Central memory CD8-positive, alpha-beta T cell (primary cell): ENCODE results near the gene DTWD2.
"Not testable (repeated sequence)": the region's sequence is repeated elsewhere in the genome, so short reads cannot be mapped to it uniquely, and the experiment has no call there.

Experiments
- ATAC-seq: fragments of 150-1000 bp; cut with Tn5 transposase; replicated peaks from 2 replicates; pipeline ENCODE4 v1.10.0; 2022; ENCODE audit warnings: mild to moderate bottlenecking, moderate FRiP score, moderate number of reproducible peaks; ENCODE audit not compliant: poor library complexity, severe bottlenecking; ENCODE audit errors: extremely low read depth
- DNase-seq, 2 donors: peaks; one replicate each; pipeline ENCODE4 v3.0.0; 2021; ENCODE audit warnings: low spot score in 2 of 2
- H3K27ac Mint-ChIP-seq: one replicate; pipeline ENCODE4 v1.8.0; 2022; ENCODE audit warnings: low read depth, mild to moderate bottlenecking, moderate library complexity, mixed read lengths
- H3K27me3 Mint-ChIP-seq: one replicate; pipeline ENCODE4 v1.8.0; 2022; ENCODE audit warnings: mixed read lengths
- H3K36me3 Mint-ChIP-seq: one replicate; pipeline ENCODE4 v1.8.0; 2022; ENCODE audit warnings: mild to moderate bottlenecking, moderate library complexity, mixed read lengths; ENCODE audit not compliant: insufficient read depth
- H3K4me1 Mint-ChIP-seq: one replicate; pipeline ENCODE4 v1.8.0; 2022; ENCODE audit warnings: mixed read lengths
- H3K4me3 Mint-ChIP-seq: one replicate; pipeline ENCODE4 v1.8.0; 2022; ENCODE audit warnings: mild to moderate bottlenecking, moderate library complexity, mixed read lengths
- H3K9me3 Mint-ChIP-seq: one replicate; pipeline ENCODE4 v1.8.0; 2022; ENCODE audit warnings: mixed read lengths

Gene DTWD2

DNA sequence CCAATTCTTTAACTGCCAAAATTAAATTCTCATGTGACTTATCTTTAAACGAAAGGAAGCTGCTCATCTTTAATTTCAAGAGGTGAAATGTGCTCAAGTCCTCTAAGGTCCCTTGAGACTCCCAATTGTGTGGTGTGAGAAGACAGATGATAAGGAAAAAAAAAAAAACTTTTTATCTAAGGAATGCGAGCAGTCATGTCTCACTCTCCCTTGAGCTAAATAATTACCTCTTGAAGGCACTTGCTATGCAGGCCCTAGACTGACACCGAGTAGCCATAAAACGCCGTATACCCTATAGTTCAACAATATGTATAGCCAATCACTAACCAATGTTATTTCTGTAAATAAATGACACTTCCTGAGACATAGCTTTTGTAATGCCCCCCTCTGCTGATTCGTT is 1.5 kb upstream of the DTWD2 start:
- Mint-ChIP-seq H3K4me3 (no peak overlapping the region), H3K4me1 (peaks cover 17% of the 10 kb centered on the region), H3K36me3 (peaks cover 8% of the 10 kb centered on the region), H3K27ac (no peak overlapping the region), H3K9me3 (no peaks in the 10 kb centered on the region), H3K27me3 (no peaks in the 10 kb centered on the region)
- no peak for DNase-seq
- ATAC-seq = no peak

DNA sequence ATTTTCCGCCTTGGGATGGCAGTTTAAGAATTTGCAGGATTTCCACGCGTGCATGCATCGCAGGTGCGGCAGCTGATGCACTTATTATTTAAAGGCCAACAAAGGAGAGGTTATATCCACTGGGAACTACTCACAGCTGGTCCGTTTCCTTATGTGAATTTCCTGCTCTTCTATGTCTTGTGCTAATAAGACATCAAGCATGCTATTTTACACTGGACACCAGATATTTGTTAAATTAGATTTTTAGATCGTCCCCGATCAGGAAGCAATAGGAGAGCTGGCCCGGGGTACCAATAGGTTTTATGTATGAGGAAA is 476 bp upstream of the DTWD2 start:
- no peak for ATAC-seq
- DNase-seq = no peak
- H3K27ac Mint-ChIP-seq = no peak overlapping the region
- H3K36me3 Mint-ChIP-seq = peaks cover 9% of the 10 kb centered on the region
- peaks cover 17% of the 10 kb centered on the region for H3K4me1 Mint-ChIP-seq
- peak overlapping the region; percentile 74 for H3K4me3 Mint-ChIP-seq
- no peaks in the 10 kb centered on the region for H3K9me3 Mint-ChIP-seq
- no peaks in the 10 kb centered on the region for H3K27me3 Mint-ChIP-seq

DNA sequence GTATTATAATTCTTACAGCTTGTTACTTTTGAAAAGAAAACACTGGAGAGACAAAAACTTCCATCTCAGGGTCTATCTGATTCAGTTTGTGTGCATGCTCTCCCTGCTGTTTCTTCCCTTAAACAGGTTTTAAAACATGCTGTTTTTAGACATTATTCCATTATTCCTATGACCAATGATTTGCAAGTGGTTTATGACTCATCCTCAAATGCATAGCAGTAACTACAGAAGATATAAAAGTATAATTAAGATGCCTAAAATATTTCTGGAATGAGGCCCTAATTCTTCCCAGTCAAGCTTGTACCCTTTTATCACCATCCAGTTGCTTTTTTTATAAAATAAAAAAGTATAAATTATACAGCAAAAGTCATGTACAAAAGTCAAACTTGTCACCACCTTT is 3.7 kb downstream of the DTWD2 start:
- H3K27me3 Mint-ChIP-seq = no peaks in the 10 kb centered on the region
- no peak overlapping the region for H3K27ac Mint-ChIP-seq
- DNase-seq (no peak), ATAC-seq (no peak)
- no peak overlapping the region for H3K4me3 Mint-ChIP-seq
- peaks cover 17% of the 10 kb centered on the region for H3K4me1 Mint-ChIP-seq
- H3K9me3 Mint-ChIP-seq = no peaks in the 10 kb centered on the region
- H3K36me3 Mint-ChIP-seq = peaks cover 10% of the 10 kb centered on the region

GRCh38 chr5:118981783-118982182 is 6.6 kb downstream of the DTWD2 start:
- no peak overlapping the region for H3K4me3 Mint-ChIP-seq
- H3K9me3 Mint-ChIP-seq = no peaks in the 10 kb centered on the region
- H3K4me1 Mint-ChIP-seq = peaks cover under 1% of the 10 kb centered on the region
- no peaks in the 10 kb centered on the region for H3K27me3 Mint-ChIP-seq
- no peak overlapping the region for H3K27ac Mint-ChIP-seq
- ATAC-seq = no peak
- peaks cover 6% of the 10 kb centered on the region for H3K36me3 Mint-ChIP-seq
- no peak for DNase-seq

DNA sequence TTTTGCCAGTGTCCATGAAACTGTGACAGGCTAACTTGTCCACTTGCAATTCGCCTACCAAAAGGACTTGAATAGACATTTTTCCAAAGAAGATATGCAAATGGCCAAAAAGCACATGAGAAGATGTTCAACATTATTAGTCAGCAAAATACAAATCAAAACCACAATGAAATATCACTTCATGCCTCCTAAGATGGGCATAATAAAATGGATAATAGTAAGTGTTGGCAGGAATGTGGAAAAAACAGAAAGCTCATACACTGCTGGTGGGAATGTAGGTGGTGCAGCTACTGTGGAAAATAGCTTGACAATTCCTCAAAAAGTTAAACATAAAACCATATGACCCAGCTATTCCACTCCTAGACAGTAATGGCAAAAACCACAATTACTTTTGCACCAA is 7.9 kb downstream of the DTWD2 start:
- Mint-ChIP-seq H3K4me3 (no peak overlapping the region), H3K9me3 (no peaks in the 10 kb centered on the region), H3K4me1 (no peaks in the 10 kb centered on the region), H3K36me3 (peaks cover 3% of the 10 kb centered on the region), H3K27ac (no peak overlapping the region), H3K27me3 (no peaks in the 10 kb centered on the region)
- DNase-seq = no peak
- no peak for ATAC-seq

GRCh38 chr5:118980017-118980416 is 8.3 kb downstream of the DTWD2 start:
- no peaks in the 10 kb centered on the region for H3K4me1 Mint-ChIP-seq
- peaks cover 3% of the 10 kb centered on the region for H3K36me3 Mint-ChIP-seq
- no peak overlapping the region for H3K4me3 Mint-ChIP-seq
- ATAC-seq (no peak), DNase-seq (no peak)
- H3K9me3 Mint-ChIP-seq = no peaks in the 10 kb centered on the region
- H3K27ac Mint-ChIP-seq = no peak overlapping the region
- H3K27me3 Mint-ChIP-seq = no peaks in the 10 kb centered on the region

DNA sequence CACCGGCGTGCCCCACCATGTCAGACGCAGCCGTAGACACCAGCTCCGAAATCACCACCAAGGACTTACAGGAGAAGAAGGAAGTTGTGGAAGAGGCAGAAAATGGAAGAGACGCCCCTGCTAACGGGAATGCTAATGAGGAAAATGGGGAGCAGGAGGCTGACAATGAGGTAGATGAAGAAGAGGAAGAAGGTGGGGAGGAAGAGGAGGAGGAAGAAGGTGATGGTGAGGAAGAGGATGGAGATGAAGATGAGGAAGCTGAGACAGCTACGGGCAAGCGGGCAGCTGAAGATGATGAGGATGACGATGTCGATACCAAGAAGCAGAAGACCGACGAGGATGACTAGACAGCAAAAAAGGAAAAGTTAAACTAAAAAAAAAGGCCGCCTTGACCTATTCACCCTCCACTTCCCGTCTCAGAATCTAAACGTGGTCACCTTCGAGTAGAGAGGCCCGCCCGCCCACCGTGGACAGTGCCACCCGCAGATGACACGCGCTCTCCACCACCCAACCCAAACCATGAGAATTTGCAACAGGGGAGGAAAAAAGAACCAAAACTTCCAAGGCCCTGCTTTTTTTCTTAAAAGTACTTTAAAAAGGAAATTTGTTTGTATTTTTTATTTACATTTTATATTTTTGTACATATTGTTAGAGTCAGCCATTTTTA is 14.4 kb downstream of the DTWD2 start:
- H3K9me3 Mint-ChIP-seq, H3K27me3 Mint-ChIP-seq, H3K27ac Mint-ChIP-seq, DNase-seq, H3K36me3 Mint-ChIP-seq, ATAC-seq, H3K4me3 Mint-ChIP-seq: not testable (repeated sequence)
- peaks cover 22% of the 10 kb centered on the region for H3K4me1 Mint-ChIP-seq

DNA sequence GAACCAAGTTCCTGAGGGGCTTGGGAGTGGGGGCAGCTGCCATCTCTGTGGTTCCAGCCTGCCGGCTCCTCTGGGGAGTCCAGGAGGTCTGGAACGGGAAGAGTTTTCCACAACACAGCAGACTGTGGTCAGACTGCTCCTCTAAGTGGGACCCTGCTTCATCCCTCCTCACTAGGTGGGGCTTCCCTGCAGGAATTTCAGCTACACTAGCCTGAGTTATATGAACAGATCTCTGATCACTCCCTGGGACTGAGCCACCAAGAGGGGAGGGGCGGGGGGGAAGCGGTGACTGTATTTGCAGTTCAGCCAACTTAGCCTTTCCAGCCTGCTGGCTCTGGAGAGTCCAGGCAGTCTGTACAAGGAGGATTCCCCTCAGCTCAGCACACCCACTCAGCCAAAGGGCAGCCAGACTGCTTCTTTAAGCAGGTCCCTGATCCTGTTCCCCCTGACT is 19.4 kb downstream of the DTWD2 start:
- DNase-seq = no peak
- Mint-ChIP-seq H3K27me3 (no peaks in the 10 kb centered on the region), H3K4me3 (no peak overlapping the region), H3K9me3 (no peaks in the 10 kb centered on the region), H3K36me3 (peaks cover 2% of the 10 kb centered on the region), H3K4me1 (peaks cover 28% of the 10 kb centered on the region), H3K27ac (peak overlapping the region; percentile 4)
- no peak for ATAC-seq

GRCh38 chr5:118968406-118968911 is 19.9 kb downstream of the DTWD2 start:
- ATAC-seq (no peak), DNase-seq (no peak)
- Mint-ChIP-seq H3K27ac (no peak overlapping the region), H3K27me3 (no peaks in the 10 kb centered on the region), H3K9me3 (no peaks in the 10 kb centered on the region), H3K36me3 (peaks cover 2% of the 10 kb centered on the region), H3K4me1 (peaks cover 28% of the 10 kb centered on the region), H3K4me3 (no peak overlapping the region)

DNA sequence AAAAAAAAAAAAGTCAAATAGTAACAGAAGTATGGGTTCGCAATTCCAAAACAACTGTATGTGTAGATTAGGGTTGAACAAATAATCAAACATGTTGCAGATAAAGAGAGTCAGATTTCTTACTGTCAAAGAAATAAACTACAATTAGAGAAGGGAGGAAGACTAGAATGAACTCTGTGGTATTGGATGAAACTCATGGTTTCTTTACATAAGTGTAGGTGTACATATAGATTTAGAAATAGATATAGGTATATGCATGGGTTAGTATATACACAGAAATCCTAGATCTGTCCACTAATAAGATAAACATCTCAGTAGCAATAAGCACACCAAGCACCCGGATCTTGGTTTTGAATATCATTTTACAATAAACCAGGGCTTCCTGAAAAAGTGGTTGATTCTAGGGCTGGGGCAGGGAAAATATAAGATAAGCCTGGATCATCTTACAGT is 21.3 kb downstream of the DTWD2 start:
- no peak overlapping the region for H3K27ac Mint-ChIP-seq
- H3K4me3 Mint-ChIP-seq = no peak overlapping the region
- H3K36me3 Mint-ChIP-seq = no peaks in the 10 kb centered on the region
- ATAC-seq = no peak
- H3K4me1 Mint-ChIP-seq = peaks cover 32% of the 10 kb centered on the region
- no peak for DNase-seq
- no peaks in the 10 kb centered on the region for H3K9me3 Mint-ChIP-seq
- H3K27me3 Mint-ChIP-seq = no peaks in the 10 kb centered on the region

DNA sequence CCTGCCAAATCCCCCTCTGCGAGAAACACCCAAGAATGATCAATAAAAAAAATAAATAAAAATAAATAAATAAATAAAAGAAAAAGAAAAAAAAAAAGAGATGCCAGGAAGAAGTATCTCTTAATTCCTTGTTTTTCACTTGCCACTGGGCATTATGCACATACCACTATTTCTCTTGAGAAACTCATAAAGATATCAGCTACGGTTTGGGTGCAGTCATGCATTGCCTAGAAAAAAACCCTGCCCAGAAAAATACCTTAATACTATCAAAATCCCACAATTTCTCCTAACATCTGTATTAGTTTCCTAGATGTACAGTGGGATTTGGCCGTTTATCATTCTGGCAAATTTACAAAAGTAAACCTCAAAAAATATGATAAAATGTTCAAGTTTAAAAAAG is 22.5 kb downstream of the DTWD2 start:
- DNase-seq = no peak
- Mint-ChIP-seq H3K36me3 (no peaks in the 10 kb centered on the region), H3K4me3 (no peak overlapping the region), H3K27ac (no peak overlapping the region), H3K27me3 (no peaks in the 10 kb centered on the region), H3K9me3 (no peaks in the 10 kb centered on the region), H3K4me1 (peaks cover 27% of the 10 kb centered on the region)
- ATAC-seq = no peak

GRCh38 chr5:118964970-118965369 is 23.4 kb downstream of the DTWD2 start:
- H3K27ac Mint-ChIP-seq, DNase-seq, H3K4me3 Mint-ChIP-seq, H3K9me3 Mint-ChIP-seq, H3K36me3 Mint-ChIP-seq, H3K27me3 Mint-ChIP-seq, ATAC-seq: not testable (repeated sequence)
- H3K4me1 Mint-ChIP-seq = peaks cover 20% of the 10 kb centered on the region

GRCh38 chr5:118964388-118964787 is 24.0 kb downstream of the DTWD2 start:
- ATAC-seq = not testable (repeated sequence)

More at GRCh38 chr5:118964388-118964787, 24.0 kb downstream of the DTWD2 start:
- H3K9me3 Mint-ChIP-seq, H3K4me3 Mint-ChIP-seq, H3K27me3 Mint-ChIP-seq, DNase-seq, H3K27ac Mint-ChIP-seq, H3K36me3 Mint-ChIP-seq: not testable (repeated sequence)
- H3K4me1 Mint-ChIP-seq = peaks cover 14% of the 10 kb centered on the region
